Superior temporal gyrus (tissue), 1 donor: ENCODE measurements around the gene MRPL58.
"Not testable (repeated sequence)": the region's sequence is repeated elsewhere in the genome, so short reads cannot be mapped to it uniquely, and the experiment has no call there.

Source experiments
- DNase-seq: peaks from one replicate; pipeline ENCODE4 v3.0.0-alpha.2; 2016; ENCODE audit errors: extremely low spot score

The MRPL58 gene

GRCh38 chr17:75012346-75013091, at the start of gene MRPL58:
Gene MRPL58 (plus strand): TSS chr17:75012670. CDS start chr17:75012687, 17 bp downstream.
- peak; percentile 85 for DNase-seq

GRCh38 chr17:74963656-74964055, 48.8 kb upstream of the MRPL58 start:
- no peak for DNase-seq

- no peak for DNase-seq
These were observed 48.2 kb upstream of the MRPL58 start for GRCh38 chr17:74964246-74964761.

GRCh38 chr17:74964988-74965622, 47.4 kb upstream of the MRPL58 start:
- no peak for DNase-seq

- DNase-seq = no peak
These were observed 44.1 kb upstream of the MRPL58 start for GRCh38 chr17:74968361-74968780.

- not testable (repeated sequence) for DNase-seq
These were observed 43.0 kb upstream of the MRPL58 start for GRCh38 chr17:74969501-74969900.

- DNase-seq = no peak
These were observed 42.1 kb upstream of the MRPL58 start for GRCh38 chr17:74970395-74970794.

- no peak for DNase-seq
These were observed 41.2 kb upstream of the MRPL58 start for GRCh38 chr17:74971069-74971841.

- DNase-seq = no peak
These were observed 40.7 kb upstream of the MRPL58 start for GRCh38 chr17:74971842-74972106.

- DNase-seq = peak; percentile 56
These were observed 40.1 kb upstream of the MRPL58 start, which contains the start of gene HID1 for GRCh38 chr17:74972107-74972972. Gene HID1 (minus strand): TSS chr17:74972759. CDS start chr17:74972656, 103 bp downstream.

GRCh38 chr17:74972973-74973328, 39.5 kb upstream of the MRPL58 start:
- no peak for DNase-seq

GRCh38 chr17:74975943-74976342, 36.5 kb upstream of the MRPL58 start:
- DNase-seq = no peak

GRCh38 chr17:74977802-74978201, 34.7 kb upstream of the MRPL58 start:
- no peak for DNase-seq

- DNase-seq = no peak
These were observed 34.2 kb upstream of the MRPL58 start for GRCh38 chr17:74978240-74978639.

GRCh38 chr17:74979408-74980146, 32.9 kb upstream of the MRPL58 start:
- DNase-seq = no peak

- no peak for DNase-seq
These were observed 31.0 kb upstream of the MRPL58 start for GRCh38 chr17:74981318-74981978.

- DNase-seq = peak; percentile 92
These were observed 30.3 kb upstream of the MRPL58 start for GRCh38 chr17:74981979-74982662.

GRCh38 chr17:74982663-74983313, 29.7 kb upstream of the MRPL58 start:
- peak; percentile 70 for DNase-seq

- no peak for DNase-seq
These were observed 26.3 kb upstream of the MRPL58 start for GRCh38 chr17:74986206-74986576.
